GM19395 (cell line): Measurements from ENCODE around the gene MEGF8.

Experiments used
- ATAC-seq: cut with Tn5 transposase; IDR thresholded peaks from one replicate; pipeline ENCODE4 v1.9.1; 2021; ENCODE audit warnings: mild to moderate bottlenecking, moderate library complexity; ENCODE audit not compliant: unreplicated experiment

MEGF8 gene

GRCh38 chr19:42407085-42407815 is 81.8 kb downstream of the MEGF8 start:
- ATAC-seq: no peak

- no peak for ATAC-seq
Measured at GRCh38 chr19:42407816-42408175, 82.4 kb downstream of the MEGF8 start.

GRCh38 chr19:42409477-42409876 is 84.0 kb downstream of the MEGF8 start:
- no peak for ATAC-seq

GRCh38 chr19:42410371-42410770 is 84.9 kb downstream of the MEGF8 start:
- ATAC-seq: no peak

GRCh38 chr19:42411581-42412178 is 86.2 kb downstream of the MEGF8 start:
- ATAC-seq: no peak

GRCh38 chr19:42412227-42412626 is 86.8 kb downstream of the MEGF8 start:
- no peak for ATAC-seq

- no peak for ATAC-seq
Measured at GRCh38 chr19:42412661-42413076, 87.2 kb downstream of the MEGF8 start.

- ATAC-seq: no peak
Measured at GRCh38 chr19:42419309-42419708, 93.9 kb downstream of the MEGF8 start.

GRCh38 chr19:42420055-42420544 is 94.7 kb downstream of the MEGF8 start:
- no peak for ATAC-seq

GRCh38 chr19:42421101-42421500 is 95.7 kb downstream of the MEGF8 start:
- no peak for ATAC-seq

GRCh38 chr19:42421591-42422031 is 96.2 kb downstream of the MEGF8 start:
- no peak for ATAC-seq

GRCh38 chr19:42422092-42422900 is 96.9 kb downstream of the MEGF8 start:
- ATAC-seq: peak; percentile 17

- ATAC-seq: peak; percentile 42
Measured at GRCh38 chr19:42422901-42423461, 97.5 kb downstream of the MEGF8 start.

GRCh38 chr19:42423462-42424344 is 98.3 kb downstream of the MEGF8 start:
- peak; percentile 86 for ATAC-seq

- no peak for ATAC-seq
Measured at GRCh38 chr19:42424345-42424707, 98.9 kb downstream of the MEGF8 start.

- no peak for ATAC-seq
Measured at GRCh38 chr19:42424712-42425131, 99.3 kb downstream of the MEGF8 start.

GRCh38 chr19:42426643-42427042 is 101.2 kb downstream of the MEGF8 start:
- ATAC-seq: no peak

- no peak for ATAC-seq
Measured at GRCh38 chr19:42427313-42427712, 101.9 kb downstream of the MEGF8 start, which contains the start of gene LIPE. TSS of gene LIPE (minus strand) at chr19:42427388. CDS start at chr19:42427149, 239 bp downstream.
